Measurements from ENCODE around the gene OR2H2. TPM values are rescaled to one million over a fixed set of nuclear protein-coding genes. Genes with fewer than 3 reads are reported as not detected.

Gene OR2H2
- total and polyA plus RNA-seq, 2 of the 13 experiments (the other 11 are each of a cell fraction or from before 2014, with no cell fraction given): not detected

- TF ChIP-seq ZNF331 (CRISPR knock-in tag; IDR thresholded peaks at IDR 0.05) (no peak), GABPA (IDR thresholded peaks at IDR 0.05; ENCODE audit: low read depth, low read length) (no peak), GABPA (CRISPR knock-in tag; IDR thresholded peaks at IDR 0.05; ENCODE audit: low read depth) (0 out of 2 replicates have a peak, but pooled peaks have one; percentile 18), SAP130 (CRISPR knock-in tag; IDR thresholded peaks at IDR 0.05; ENCODE audit: low read depth) (peak; percentile 17; the same call in 1 of the 2 replicates), ZNF263 (CRISPR knock-in tag; IDR thresholded peaks at IDR 0.05) (peak; percentile 56; the same call in 1 of the 2 replicates), HOXA5 (CRISPR knock-in tag; IDR thresholded peaks at IDR 0.05) (no peak), ZNF350 (CRISPR knock-in tag; IDR thresholded peaks at IDR 0.05; ENCODE audit: borderline replicate concordance, low read depth) (peak; percentile 33; the same call in 1 of the 2 replicates), ARNT2 (CRISPR knock-in tag; IDR thresholded peaks at IDR 0.05; ENCODE audit: low read depth) (peak; percentile 59; the same call in 1 of the 2 replicates), REST (IDR thresholded peaks at IDR 0.05; ENCODE audit: borderline replicate concordance in 1 of 2, low read depth in 1 of 2, low read length in 2 of 2) (no peak), GMEB2 (CRISPR knock-in tag; IDR thresholded peaks at IDR 0.05; ENCODE audit: low read depth) (no peak), ZFYVE20 (CRISPR knock-in tag; IDR thresholded peaks at IDR 0.05; ENCODE audit: borderline replicate concordance, low read depth) (no peak), THAP9 (CRISPR knock-in tag; IDR thresholded peaks at IDR 0.05; ENCODE audit: borderline replicate concordance) (0 out of 2 replicates have a peak, but pooled peaks have one; percentile 12), WIZ (CRISPR knock-in tag; IDR thresholded peaks at IDR 0.05) (0 out of 2 replicates have a peak, but pooled peaks have one; percentile 34), E2F2 (CRISPR knock-in tag; IDR thresholded peaks at IDR 0.05; ENCODE audit: borderline replicate concordance) (no peak)
These were observed 48.0 kb downstream of the OR2H2 start, which contains the start of gene GABBR1 (continued) for GRCh38 chr6:29632789-29633533.

Measured in HepG2 (cell line).